ENCODE data around the gene MRE11.
"Not testable (repeated sequence)": the region's sequence is repeated elsewhere in the genome, so short reads cannot be mapped to it uniquely, and the experiment has no call there.

Gene MRE11

GRCh38 chr11:94515398-94515797 lies 21.8 kb upstream of the MRE11 start:
- no peak overlapping the region for H3K27ac ChIP-seq
- no peaks in the 10 kb centered on the region for H3K36me3 ChIP-seq
- TF ChIP-seq CTCF (IDR thresholded peaks at IDR 0.05): no peak
- no peaks in the 10 kb centered on the region for H3K9me3 ChIP-seq
- H3K4me3 ChIP-seq (ENCODE audit: low read depth in 1 of 2, low read length in 1 of 2): no peak overlapping the region
- H3K27me3 ChIP-seq: peaks cover 13% of the 10 kb centered on the region
- H3K4me1 ChIP-seq (ENCODE audit: control insufficient read depth in 1 of 2, insufficient read depth in 1 of 2, low read depth in 1 of 2, low read length in 1 of 2): peaks cover 16 to 24% of the 10 kb centered on the region in 2 experiments

GRCh38 chr11:94513091-94513490 lies 19.4 kb upstream of the MRE11 start:
- Histone ChIP-seq H3K4me3 (ENCODE audit: low read depth in 1 of 2, low read length in 1 of 2) (peak overlapping the region; percentile 56 to 59), H3K9me3 (no peaks in the 10 kb centered on the region), H3K27me3 (peaks cover 13% of the 10 kb centered on the region), H3K36me3 (no peaks in the 10 kb centered on the region), H3K27ac (no peak overlapping the region), H3K4me1 (ENCODE audit: control insufficient read depth in 1 of 2, insufficient read depth in 1 of 2, low read depth in 1 of 2, low read length in 1 of 2) (peaks cover 16 to 20% of the 10 kb centered on the region in 2 experiments)
- TF ChIP-seq CTCF (IDR thresholded peaks at IDR 0.05): no peak

GRCh38 chr11:94511932-94512781 lies 18.5 kb upstream of the MRE11 start, which contains the start of gene C11orf97:
TSS of gene C11orf97 (plus strand) at chr11:94512461. CDS start at chr11:94512529, 68 bp downstream.
- H3K9me3 ChIP-seq: no peaks in the 10 kb centered on the region
- no peak within 1 kb of the TSS for H3K27ac ChIP-seq
- H3K27me3 ChIP-seq: peaks cover 13% of the 10 kb centered on the region
- TF ChIP-seq CTCF (IDR thresholded peaks at IDR 0.05): no peak
- H3K4me3 ChIP-seq (ENCODE audit: low read depth in 1 of 2, low read length in 1 of 2): peak within 1 kb of the TSS; percentile 56 to 59
- H3K4me1 ChIP-seq (ENCODE audit: control insufficient read depth in 1 of 2, insufficient read depth in 1 of 2, low read depth in 1 of 2, low read length in 1 of 2): peaks cover 16 to 20% of the 10 kb centered on the region in 2 experiments
- H3K36me3 ChIP-seq: no peaks in the 10 kb centered on the region

- Histone ChIP-seq H3K4me1 (ENCODE audit: control insufficient read depth in 1 of 2, insufficient read depth in 1 of 2, low read depth in 1 of 2, low read length in 1 of 2) (peaks cover 7% of the 10 kb centered on the region in 2 experiments), H3K4me3 (ENCODE audit: low read depth in 1 of 2, low read length in 1 of 2) (no peak overlapping the region), H3K36me3 (no peaks in the 10 kb centered on the region), H3K9me3 (no peaks in the 10 kb centered on the region), H3K27ac (no peak overlapping the region), H3K27me3 (peaks cover 9% of the 10 kb centered on the region)
- no peak for TF ChIP-seq CTCF (IDR thresholded peaks at IDR 0.05)
Observed at GRCh38 chr11:94507485-94507884, 13.8 kb upstream of the MRE11 start.

- H3K4me3 ChIP-seq (ENCODE audit: low read depth in 1 of 2, low read length in 1 of 2); H3K4me1 ChIP-seq (ENCODE audit: control insufficient read depth in 1 of 2, insufficient read depth in 1 of 2, low read depth in 1 of 2, low read length in 1 of 2); H3K9me3 ChIP-seq; H3K27ac ChIP-seq; H3K36me3 ChIP-seq; H3K27me3 ChIP-seq: not testable (repeated sequence)
Observed at GRCh38 chr11:94506513-94506912, 12.9 kb upstream of the MRE11 start.

- Histone ChIP-seq H3K27ac (no peak overlapping the region), H3K27me3 (no peaks in the 10 kb centered on the region), H3K4me1 (ENCODE audit: control insufficient read depth in 1 of 2, insufficient read depth in 1 of 2, low read depth in 1 of 2, low read length in 1 of 2) (no peaks in the 10 kb centered on the region), H3K36me3 (peaks cover 17% of the 10 kb centered on the region), H3K4me3 (ENCODE audit: low read depth in 1 of 2, low read length in 1 of 2) (no peak overlapping the region), H3K9me3 (no peaks in the 10 kb centered on the region)
- TF ChIP-seq CTCF (IDR thresholded peaks at IDR 0.05): peak; percentile 68
Observed at GRCh38 chr11:94504689-94505293, 11.1 kb upstream of the MRE11 start.

All from neutrophil (primary cell).